Measurements from ENCODE around the gene WIPF1. TPM values are rescaled to one million over a fixed set of nuclear protein-coding genes. Genes with fewer than 3 reads are reported as not detected.

Gene WIPF1
- polyA plus RNA-seq, 1 donor (not counting 4 experiments of a cell fraction or from before 2014, with no cell fraction given), result 0.16 TPM

DNA sequence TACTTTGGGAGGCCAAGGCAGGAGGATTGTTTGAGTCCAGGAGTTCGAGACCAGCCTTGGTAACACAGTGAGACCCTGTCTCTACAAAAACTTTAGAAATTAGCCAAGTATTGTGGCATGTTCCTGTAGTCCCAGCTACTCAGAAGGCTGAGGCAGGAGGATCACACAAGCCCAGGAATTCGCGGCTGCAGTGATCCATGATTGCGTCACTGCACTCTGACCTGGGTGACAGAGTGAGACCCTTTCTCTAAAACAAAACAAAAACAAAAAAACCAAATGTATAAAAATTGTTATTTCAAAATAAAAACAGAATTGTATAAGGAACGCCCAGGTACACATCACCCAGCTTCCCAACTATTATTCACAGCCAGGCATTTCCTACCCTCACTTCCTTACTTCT, 56.7 kb downstream of the WIPF1 start:
- Histone ChIP-seq H2AFZ (ENCODE audit: control insufficient read depth, low read length) (no peak overlapping the region), H3K9me1 (ENCODE audit: control insufficient read depth, extremely low read depth, insufficient read depth, low read length) (no peaks in the 10 kb centered on the region), H3K27ac (ENCODE audit: control insufficient read depth, insufficient read depth, low read length) (no peak overlapping the region), H3K27me3 (ENCODE audit: control insufficient read depth, extremely low read depth, insufficient read depth, low read length) (no peaks in the 10 kb centered on the region), H3K4me1 (ENCODE audit: control insufficient read depth, extremely low read depth, insufficient read depth, low read length) (peaks cover 14% of the 10 kb centered on the region), H3K9me3 (ENCODE audit: control insufficient read depth, low read depth, low read length) (no peaks in the 10 kb centered on the region), H4K20me1 (ENCODE audit: control insufficient read depth, extremely low read depth, insufficient read depth, low read length) (no peaks in the 10 kb centered on the region), H3K4me3 (ENCODE audit: control insufficient read depth in 2 of 3, extremely low read depth in 1 of 3, insufficient read depth in 2 of 3, low read depth in 1 of 3, low read length in 3 of 3) (no peak overlapping the region), H3K36me3 (ENCODE audit: control insufficient read depth in 2 of 2, extremely low read depth in 1 of 2, insufficient read depth in 2 of 2, low read length in 2 of 2) (no peaks in the 10 kb centered on the region), H3K4me2 (ENCODE audit: control insufficient read depth, extremely low read depth, insufficient read depth, low read depth, low read length) (no peak overlapping the region), H3K79me2 (ENCODE audit: control insufficient read depth, insufficient read depth, low read length) (no peaks in the 10 kb centered on the region), H3K9ac (ENCODE audit: control insufficient read depth, extremely low read depth, insufficient read depth, low read length) (no peak overlapping the region)
- no peak for DNase-seq (ENCODE audit: low read depth, low spot score)
- FAIRE-seq, result no peak
- dilution Hi-C loops (cut with MboI; ENCODE audit: extremely low pct_ligation_motif_present, low sequenced_read_pairs), result no loop called here
- no peak for TF ChIP-seq EZH2 (IDR thresholded peaks at IDR 0.05; ENCODE audit: low read length)
- TF ChIP-seq, protein P1, sequence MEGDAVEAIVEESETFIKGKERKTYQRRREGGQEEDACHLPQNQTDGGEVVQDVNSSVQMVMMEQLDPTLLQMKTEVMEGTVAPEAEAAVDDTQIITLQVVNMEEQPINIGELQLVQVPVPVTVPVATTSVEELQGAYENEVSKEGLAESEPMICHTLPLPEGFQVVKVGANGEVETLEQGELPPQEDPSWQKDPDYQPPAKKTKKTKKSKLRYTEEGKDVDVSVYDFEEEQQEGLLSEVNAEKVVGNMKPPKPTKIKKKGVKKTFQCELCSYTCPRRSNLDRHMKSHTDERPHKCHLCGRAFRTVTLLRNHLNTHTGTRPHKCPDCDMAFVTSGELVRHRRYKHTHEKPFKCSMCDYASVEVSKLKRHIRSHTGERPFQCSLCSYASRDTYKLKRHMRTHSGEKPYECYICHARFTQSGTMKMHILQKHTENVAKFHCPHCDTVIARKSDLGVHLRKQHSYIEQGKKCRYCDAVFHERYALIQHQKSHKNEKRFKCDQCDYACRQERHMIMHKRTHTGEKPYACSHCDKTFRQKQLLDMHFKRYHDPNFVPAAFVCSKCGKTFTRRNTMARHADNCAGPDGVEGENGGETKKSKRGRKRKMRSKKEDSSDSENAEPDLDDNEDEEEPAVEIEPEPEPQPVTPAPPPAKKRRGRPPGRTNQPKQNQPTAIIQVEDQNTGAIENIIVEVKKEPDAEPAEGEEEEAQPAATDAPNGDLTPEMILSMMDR (optimal IDR thresholded peaks at IDR 0.05 in 1 of 3, IDR thresholded peaks at IDR 0.05 in 1 of 3, conservative IDR thresholded peaks at IDR 0.05 in 1 of 3; ENCODE audit: extremely low read depth in 1 of 3, insufficient read depth in 2 of 3, low read length in 3 of 3), result no peak

DNA sequence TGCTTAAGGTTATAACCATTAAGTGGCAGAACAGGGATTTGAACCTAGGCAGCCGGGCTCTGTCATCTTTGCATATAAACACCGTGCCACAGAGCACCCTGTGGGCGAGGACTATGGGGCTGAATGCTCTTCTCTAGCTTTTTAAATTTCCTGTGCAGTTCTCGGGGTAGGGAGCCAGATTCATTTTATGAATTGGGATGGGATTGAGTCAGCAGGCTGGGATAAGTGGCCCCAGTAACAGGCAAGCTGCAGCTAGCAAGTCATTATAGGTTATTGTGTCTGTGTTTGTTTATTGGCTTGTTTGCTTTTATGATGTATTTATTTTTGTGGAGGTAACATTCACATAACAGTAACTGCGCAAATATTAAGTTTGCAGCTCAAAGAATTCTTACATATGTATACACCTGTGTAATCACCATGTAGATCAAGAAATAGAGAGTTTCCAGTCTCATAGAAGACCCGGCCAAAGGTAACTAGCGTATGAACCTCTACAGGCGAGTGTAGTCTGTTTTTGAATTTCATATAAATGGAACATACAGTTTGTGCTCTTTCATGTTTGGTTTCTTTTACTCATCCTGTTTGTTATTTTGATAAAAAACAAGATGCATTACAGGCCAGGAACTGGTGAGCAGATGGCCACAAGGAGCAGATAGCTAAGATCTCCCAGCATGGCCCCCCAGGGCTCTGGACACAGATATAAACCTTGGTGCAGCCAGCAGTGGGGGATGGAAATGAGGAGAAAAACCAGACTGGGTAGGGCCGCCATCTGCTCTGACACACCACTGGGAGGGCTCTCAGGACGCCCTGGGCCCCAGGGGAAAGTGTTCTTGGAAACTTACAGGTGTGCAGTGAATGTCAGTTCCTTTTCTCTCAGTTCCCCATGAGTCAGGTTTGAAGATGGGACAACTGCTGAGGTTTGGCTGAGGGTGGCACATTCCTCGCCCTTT, 61.6 kb downstream of the WIPF1 start:
- Histone ChIP-seq H3K4me3 (ENCODE audit: control insufficient read depth in 2 of 3, extremely low read depth in 1 of 3, insufficient read depth in 2 of 3, low read depth in 1 of 3, low read length in 3 of 3) (peak overlapping the region in 2 of 3 experiments; percentile 27 to 36), H3K4me2 (ENCODE audit: control insufficient read depth, extremely low read depth, insufficient read depth, low read depth, low read length) (peak overlapping the region; percentile 76), H3K27ac (ENCODE audit: control insufficient read depth, insufficient read depth, low read length) (peak overlapping the region; percentile 54), H3K27me3 (ENCODE audit: control insufficient read depth, extremely low read depth, insufficient read depth, low read length) (no peaks in the 10 kb centered on the region), H3K9me1 (ENCODE audit: control insufficient read depth, extremely low read depth, insufficient read depth, low read length) (no peaks in the 10 kb centered on the region), H3K9me3 (ENCODE audit: control insufficient read depth, low read depth, low read length) (no peaks in the 10 kb centered on the region), H3K36me3 (ENCODE audit: control insufficient read depth in 2 of 2, extremely low read depth in 1 of 2, insufficient read depth in 2 of 2, low read length in 2 of 2) (no peaks in the 10 kb centered on the region), H3K79me2 (ENCODE audit: control insufficient read depth, insufficient read depth, low read length) (no peaks in the 10 kb centered on the region), H4K20me1 (ENCODE audit: control insufficient read depth, extremely low read depth, insufficient read depth, low read length) (no peaks in the 10 kb centered on the region), H3K9ac (ENCODE audit: control insufficient read depth, extremely low read depth, insufficient read depth, low read length) (no peak overlapping the region), H2AFZ (ENCODE audit: control insufficient read depth, low read length) (peak overlapping the region; percentile 86), H3K4me1 (ENCODE audit: control insufficient read depth, extremely low read depth, insufficient read depth, low read length) (peaks cover 37% of the 10 kb centered on the region)
- no peak for TF ChIP-seq EZH2 (IDR thresholded peaks at IDR 0.05; ENCODE audit: low read length)
- TF ChIP-seq, protein P1 (optimal IDR thresholded peaks at IDR 0.05 in 1 of 3, IDR thresholded peaks at IDR 0.05 in 1 of 3, conservative IDR thresholded peaks at IDR 0.05 in 1 of 3; ENCODE audit: extremely low read depth in 1 of 3, insufficient read depth in 2 of 3, low read length in 3 of 3), result no peak
- peak; percentile 86 for FAIRE-seq
- dilution Hi-C loops (cut with MboI; ENCODE audit: extremely low pct_ligation_motif_present, low sequenced_read_pairs), result no loop called here
- peak; percentile 60 for DNase-seq (ENCODE audit: low read depth, low spot score)

All from keratinocyte (primary cell).